Chondrocyte (in vitro differentiated cells): ENCODE results near the gene XPNPEP2. TPM values are rescaled to one million over a fixed set of nuclear protein-coding genes. Genes with fewer than 3 reads are reported as not detected.
A peak's percentile ranks its signal among the peaks of the same experiment; 100 is the strongest.

Experiments
- DNase-seq: peaks from one replicate; pipeline ENCODE4 v3.0.0; 2021; ENCODE audit warnings: mixed read lengths, low spot score
- H3K27ac Mint-ChIP-seq: one replicate; pipeline ENCODE4 v1.8.0; 2021; ENCODE audit warnings: mild to moderate bottlenecking, moderate library complexity, mixed read lengths; ENCODE audit not compliant: unreplicated experiment
- H3K27me3 Mint-ChIP-seq: 2 replicates; pipeline ENCODE4 v1.8.0; 2021; ENCODE audit warnings: low read depth, mixed read lengths
- H3K36me3 Mint-ChIP-seq: 2 replicates; pipeline ENCODE4 v1.8.0; 2021; ENCODE audit warnings: low read depth, mixed read lengths
- H3K4me1 Mint-ChIP-seq: 2 replicates; pipeline ENCODE4 v1.8.0; 2021; ENCODE audit warnings: low read depth, mild to moderate bottlenecking, mixed read lengths
- H3K4me3 Mint-ChIP-seq: one replicate; pipeline ENCODE4 v1.8.0; 2021; ENCODE audit warnings: mild to moderate bottlenecking, moderate library complexity, mixed read lengths; ENCODE audit not compliant: unreplicated experiment
- H3K9me3 Mint-ChIP-seq: 2 replicates; pipeline ENCODE4 v1.8.0; 2021; ENCODE audit warnings: low read depth, mixed read lengths
- CTCF ChIP-seq: fragments of 200-600 bp; sonication (generic); IDR thresholded peaks from 2 replicates; pipeline ENCODE4 v1.5.0; 2021; ENCODE audit warnings: antibody characterized with exemption, mild to moderate bottlenecking, moderate library complexity
- total RNA-seq: library from RNA; stranded (reverse); gene quantifications from 3 replicates; pipeline ENCODE4 v1.2.1, GENCODE V29; 2021

Gene XPNPEP2
- total RNA-seq, 1 donor from 2014 or later = not detected

GRCh38 chrX:129747533-129747932 lies 8.8 kb downstream of the XPNPEP2 start:
- H3K9me3 Mint-ChIP-seq = no peaks in the 10 kb centered on the region
- H3K27ac Mint-ChIP-seq = no peak overlapping the region
- no peak for DNase-seq
- no peak for TF ChIP-seq CTCF
- H3K27me3 Mint-ChIP-seq = peaks cover 21% of the 10 kb centered on the region
- H3K4me1 Mint-ChIP-seq = no peaks in the 10 kb centered on the region
- no peak overlapping the region for H3K4me3 Mint-ChIP-seq
- no peaks in the 10 kb centered on the region for H3K36me3 Mint-ChIP-seq

- H3K27me3 Mint-ChIP-seq = peaks cover 23% of the 10 kb centered on the region
- H3K9me3 Mint-ChIP-seq = no peaks in the 10 kb centered on the region
- H3K36me3 Mint-ChIP-seq = no peaks in the 10 kb centered on the region
- H3K27ac Mint-ChIP-seq = no peak overlapping the region
- no peak overlapping the region for H3K4me3 Mint-ChIP-seq
- TF ChIP-seq CTCF = no peak
- H3K4me1 Mint-ChIP-seq = no peaks in the 10 kb centered on the region
- no peak for DNase-seq
Measured at GRCh38 chrX:129748305-129748704, 9.5 kb downstream of the XPNPEP2 start.

GRCh38 chrX:129749069-129749468 lies 10.3 kb downstream of the XPNPEP2 start:
- H3K27me3 Mint-ChIP-seq = peaks cover 20% of the 10 kb centered on the region
- H3K27ac Mint-ChIP-seq = no peak overlapping the region
- no peak for TF ChIP-seq CTCF
- no peak overlapping the region for H3K4me3 Mint-ChIP-seq
- no peaks in the 10 kb centered on the region for H3K36me3 Mint-ChIP-seq
- DNase-seq = no peak
- no peaks in the 10 kb centered on the region for H3K9me3 Mint-ChIP-seq
- H3K4me1 Mint-ChIP-seq = no peaks in the 10 kb centered on the region

GRCh38 chrX:129750971-129751370 lies 12.2 kb downstream of the XPNPEP2 start:
- H3K4me3 Mint-ChIP-seq = no peak overlapping the region
- no peaks in the 10 kb centered on the region for H3K36me3 Mint-ChIP-seq
- peaks cover 4% of the 10 kb centered on the region for H3K27me3 Mint-ChIP-seq
- H3K9me3 Mint-ChIP-seq = no peaks in the 10 kb centered on the region
- H3K4me1 Mint-ChIP-seq = no peaks in the 10 kb centered on the region
- no peak for TF ChIP-seq CTCF
- DNase-seq = no peak
- H3K27ac Mint-ChIP-seq = no peak overlapping the region

GRCh38 chrX:129754056-129755024 lies 15.6 kb downstream of the XPNPEP2 start:
- DNase-seq = no peak
- H3K4me3 Mint-ChIP-seq = no peak overlapping the region
- no peak overlapping the region for H3K27ac Mint-ChIP-seq
- peak; percentile 47 for TF ChIP-seq CTCF
- H3K4me1 Mint-ChIP-seq = peaks cover 2% of the 10 kb centered on the region
- H3K36me3 Mint-ChIP-seq = no peaks in the 10 kb centered on the region
- peaks cover 2% of the 10 kb centered on the region for H3K27me3 Mint-ChIP-seq
- no peaks in the 10 kb centered on the region for H3K9me3 Mint-ChIP-seq
